ENCODE data around the gene KCNAB1. TPM values are rescaled to one million over a fixed set of nuclear protein-coding genes. Genes with fewer than 3 reads are reported as not detected.
"Not testable (repeated sequence)": the region's sequence is repeated elsewhere in the genome, so short reads cannot be mapped to it uniquely, and the experiment has no call there.

Gene KCNAB1
- total RNA-seq, 2 donors from 2014 or later, result 0.26 TPM; not detected in 1

GRCh38 chr3:156108616-156109015 lies 11.8 kb upstream of the KCNAB1 start:
- Mint-ChIP-seq H3K36me3 (ENCODE audit: low read depth) (no peaks in the 10 kb centered on the region), H3K27ac (no peak overlapping the region), H3K4me3 (no peak overlapping the region), H3K27me3 (peaks cover 56% of the 10 kb centered on the region), H3K4me1 (peaks cover 4% of the 10 kb centered on the region)
- DNase-seq (no peak), ATAC-seq (no peak)
- H3K9me3 ChIP-seq (ENCODE audit: control insufficient read depth, low read length, poor library complexity, severe bottlenecking), result no peaks in the 10 kb centered on the region

DNA sequence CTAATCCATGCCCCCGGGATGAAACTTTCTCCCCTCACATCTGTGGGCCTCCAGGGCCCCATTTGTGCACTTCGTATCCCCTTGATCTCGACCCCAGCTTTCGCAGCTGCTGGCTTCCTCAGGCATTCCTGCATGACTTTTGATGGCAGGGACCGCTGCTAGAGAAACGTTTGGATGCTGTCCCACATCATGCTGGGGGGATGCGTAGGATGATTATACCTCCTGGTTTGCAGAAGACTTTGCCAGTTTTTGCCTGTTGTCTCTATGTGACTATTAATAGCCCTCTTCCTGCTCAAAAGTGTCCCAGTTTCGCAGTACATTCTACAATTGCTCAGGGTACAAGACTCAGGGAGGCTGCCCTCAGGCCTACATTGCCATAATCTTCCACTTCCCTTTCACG lies 10.4 kb upstream of the KCNAB1 start:
- H3K9me3 ChIP-seq (ENCODE audit: control insufficient read depth, low read length, poor library complexity, severe bottlenecking), result no peaks in the 10 kb centered on the region
- DNase-seq (no peak), ATAC-seq (no peak)
- H3K4me3 Mint-ChIP-seq, result no peak overlapping the region
- H3K36me3 Mint-ChIP-seq (ENCODE audit: low read depth), result no peaks in the 10 kb centered on the region
- H3K27me3 Mint-ChIP-seq, result peaks cover 52% of the 10 kb centered on the region
- H3K27ac Mint-ChIP-seq, result no peak overlapping the region
- peaks cover 2% of the 10 kb centered on the region for H3K4me1 Mint-ChIP-seq

GRCh38 chr3:156126467-156126866 lies 6.1 kb downstream of the KCNAB1 start:
- no peak overlapping the region for H3K4me3 Mint-ChIP-seq

DNA sequence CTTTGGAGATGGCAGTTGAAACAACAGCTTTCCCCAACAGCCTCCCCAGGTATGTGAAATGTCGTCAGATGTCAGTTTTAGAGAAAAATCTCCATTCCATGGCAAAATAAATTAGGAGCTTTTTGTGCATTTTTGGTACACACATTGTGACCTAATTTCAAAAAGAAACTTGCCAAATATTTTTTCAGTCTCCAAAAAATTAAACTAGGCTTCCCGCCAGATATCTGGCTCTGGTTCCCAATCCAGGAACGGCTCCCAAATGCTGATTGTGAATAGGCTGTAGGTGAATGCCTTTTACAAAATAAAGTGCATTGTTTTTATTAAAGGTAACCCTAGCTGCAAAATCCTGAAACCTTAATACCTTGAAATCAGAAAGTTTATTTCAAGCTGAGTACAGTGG lies 10.9 kb downstream of the KCNAB1 start:
- H3K4me3 Mint-ChIP-seq, result no peak overlapping the region
- H3K4me1 Mint-ChIP-seq, result peaks cover under 1% of the 10 kb centered on the region
- H3K36me3 Mint-ChIP-seq (ENCODE audit: low read depth), result no peaks in the 10 kb centered on the region
- ATAC-seq (no peak), DNase-seq (no peak)
- no peak overlapping the region for H3K27ac Mint-ChIP-seq
- H3K27me3 Mint-ChIP-seq, result peaks cover 64% of the 10 kb centered on the region
- H3K9me3 ChIP-seq (ENCODE audit: control insufficient read depth, low read length, poor library complexity, severe bottlenecking), result no peaks in the 10 kb centered on the region

More at GRCh38 chr3:156126467-156126866, 6.1 kb downstream of the KCNAB1 start:
- ATAC-seq, result no peak
- Mint-ChIP-seq H3K4me1 (peaks cover 6% of the 10 kb centered on the region), H3K36me3 (ENCODE audit: low read depth) (no peaks in the 10 kb centered on the region), H3K27ac (no peak overlapping the region), H3K27me3 (peaks cover 46% of the 10 kb centered on the region)
- H3K9me3 ChIP-seq (ENCODE audit: control insufficient read depth, low read length, poor library complexity, severe bottlenecking), result no peaks in the 10 kb centered on the region
- no peak for DNase-seq

- no peak overlapping the region for H3K27ac Mint-ChIP-seq
- no peaks in the 10 kb centered on the region for H3K36me3 Mint-ChIP-seq (ENCODE audit: low read depth)
- peaks cover 69% of the 10 kb centered on the region for H3K27me3 Mint-ChIP-seq
- H3K4me3 Mint-ChIP-seq, result no peak overlapping the region
- ATAC-seq, result no peak
- no peak for DNase-seq
- no peaks in the 10 kb centered on the region for H3K4me1 Mint-ChIP-seq
- no peaks in the 10 kb centered on the region for H3K9me3 ChIP-seq (ENCODE audit: control insufficient read depth, low read length, poor library complexity, severe bottlenecking)
These were observed 11.4 kb downstream of the KCNAB1 start for GRCh38 chr3:156131799-156132198.

- no peak overlapping the region for H3K4me3 Mint-ChIP-seq
- peaks cover 73% of the 10 kb centered on the region for H3K27me3 Mint-ChIP-seq
- ATAC-seq (no peak), DNase-seq (no peak)
- H3K4me1 Mint-ChIP-seq, result no peaks in the 10 kb centered on the region
- no peak overlapping the region for H3K27ac Mint-ChIP-seq
- no peaks in the 10 kb centered on the region for H3K36me3 Mint-ChIP-seq (ENCODE audit: low read depth)
- no peaks in the 10 kb centered on the region for H3K9me3 ChIP-seq (ENCODE audit: control insufficient read depth, low read length, poor library complexity, severe bottlenecking)
These were observed 11.9 kb downstream of the KCNAB1 start for GRCh38 chr3:156132313-156132712.

GRCh38 chr3:156133076-156133475 lies 12.7 kb downstream of the KCNAB1 start:
- H3K4me1 Mint-ChIP-seq, result peaks cover 4% of the 10 kb centered on the region
- H3K9me3 ChIP-seq (ENCODE audit: control insufficient read depth, low read length, poor library complexity, severe bottlenecking), result no peaks in the 10 kb centered on the region
- ATAC-seq (no peak), DNase-seq (no peak)
- no peak overlapping the region for H3K4me3 Mint-ChIP-seq
- peaks cover 3% of the 10 kb centered on the region for H3K36me3 Mint-ChIP-seq (ENCODE audit: low read depth)
- H3K27me3 Mint-ChIP-seq, result peaks cover 71% of the 10 kb centered on the region
- H3K27ac Mint-ChIP-seq, result no peak overlapping the region

GRCh38 chr3:156135921-156136638 lies 15.7 kb downstream of the KCNAB1 start:
- Mint-ChIP-seq H3K4me1 (peaks cover 5% of the 10 kb centered on the region), H3K27ac (no peak overlapping the region), H3K36me3 (ENCODE audit: low read depth) (peaks cover 6% of the 10 kb centered on the region), H3K27me3 (peaks cover 62% of the 10 kb centered on the region), H3K4me3 (no peak overlapping the region)
- H3K9me3 ChIP-seq (ENCODE audit: control insufficient read depth, low read length, poor library complexity, severe bottlenecking), result no peaks in the 10 kb centered on the region
- no peak for ATAC-seq
- DNase-seq, result no peak

- not testable (repeated sequence) for H3K4me1 Mint-ChIP-seq; H3K9me3 ChIP-seq (ENCODE audit: control insufficient read depth, low read length, poor library complexity, severe bottlenecking); H3K4me3 Mint-ChIP-seq; H3K27ac Mint-ChIP-seq; ATAC-seq; DNase-seq; H3K36me3 Mint-ChIP-seq (ENCODE audit: low read depth)
- H3K27me3 Mint-ChIP-seq, result peaks cover 60% of the 10 kb centered on the region
These were observed 17.0 kb downstream of the KCNAB1 start for GRCh38 chr3:156137397-156137796.

DNA sequence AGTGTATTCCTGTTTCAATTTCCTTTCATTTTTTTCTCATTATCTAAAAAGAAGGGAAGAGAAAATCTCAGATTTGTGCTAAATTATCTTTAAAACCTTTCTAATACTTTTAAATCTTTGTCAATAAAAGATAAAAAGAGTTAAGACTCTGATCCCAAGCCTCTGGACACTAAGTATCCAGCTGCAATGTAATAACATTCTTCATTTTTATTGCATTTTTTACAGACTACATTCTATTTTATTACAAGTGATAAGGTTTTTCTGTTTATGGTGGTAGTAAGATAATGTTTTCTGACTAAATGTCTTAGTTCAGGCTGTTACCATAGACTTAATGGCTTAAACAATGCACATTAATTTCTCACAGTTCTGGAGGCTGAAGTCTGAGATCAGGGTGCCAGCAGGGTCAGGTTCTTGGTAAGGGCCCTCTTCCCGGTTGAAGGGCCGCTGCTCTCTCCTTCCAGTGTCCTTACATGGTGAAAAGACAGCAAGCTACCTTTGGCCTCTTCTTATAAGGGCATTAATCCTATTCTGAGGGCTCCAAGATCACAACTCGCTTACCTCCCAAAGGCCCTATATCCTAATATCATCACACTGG lies 19.7 kb downstream of the KCNAB1 start:
- peaks cover 62% of the 10 kb centered on the region for H3K27me3 Mint-ChIP-seq
- no peak overlapping the region for H3K4me3 Mint-ChIP-seq
- peaks cover 5% of the 10 kb centered on the region for H3K4me1 Mint-ChIP-seq
- DNase-seq (no peak), ATAC-seq (no peak)
- peaks cover 6% of the 10 kb centered on the region for H3K36me3 Mint-ChIP-seq (ENCODE audit: low read depth)
- H3K27ac Mint-ChIP-seq, result no peak overlapping the region
- H3K9me3 ChIP-seq (ENCODE audit: control insufficient read depth, low read length, poor library complexity, severe bottlenecking), result no peaks in the 10 kb centered on the region

GRCh38 chr3:156142702-156143101 lies 22.3 kb downstream of the KCNAB1 start:
- ATAC-seq, result no peak
- Mint-ChIP-seq H3K4me3 (no peak overlapping the region), H3K27me3 (peaks cover 61% of the 10 kb centered on the region), H3K4me1 (peaks cover 5% of the 10 kb centered on the region), H3K27ac (no peak overlapping the region), H3K36me3 (ENCODE audit: low read depth) (peaks cover 6% of the 10 kb centered on the region)
- H3K9me3 ChIP-seq (ENCODE audit: control insufficient read depth, low read length, poor library complexity, severe bottlenecking), result no peaks in the 10 kb centered on the region
- no peak for DNase-seq

DNA sequence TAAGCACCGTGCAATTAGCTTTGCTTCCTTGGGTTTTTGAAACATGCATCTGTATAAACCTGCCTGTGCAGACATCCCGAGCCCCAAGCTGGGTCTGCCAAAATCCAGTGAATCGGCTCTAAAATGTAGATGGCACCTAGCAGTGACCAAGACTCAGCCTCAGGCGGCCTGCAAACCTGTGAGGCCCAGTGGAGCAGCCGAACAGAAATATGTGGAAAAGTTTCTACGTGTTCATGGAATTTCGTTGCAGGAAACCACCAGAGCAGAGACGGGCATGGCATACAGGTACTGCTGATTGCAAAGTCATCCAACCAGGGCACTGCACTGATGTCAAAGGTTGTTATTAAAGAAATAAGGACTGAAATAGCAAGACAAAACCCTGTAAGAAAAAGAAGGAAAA lies 22.8 kb downstream of the KCNAB1 start:
- peaks cover 3% of the 10 kb centered on the region for H3K36me3 Mint-ChIP-seq (ENCODE audit: low read depth)
- no peak overlapping the region for H3K27ac Mint-ChIP-seq
- no peak overlapping the region for H3K4me3 Mint-ChIP-seq
- ATAC-seq, result no peak
- H3K4me1 Mint-ChIP-seq, result peaks cover 2% of the 10 kb centered on the region
- DNase-seq, result no peak
- H3K9me3 ChIP-seq (ENCODE audit: control insufficient read depth, low read length, poor library complexity, severe bottlenecking), result no peaks in the 10 kb centered on the region
- peaks cover 57% of the 10 kb centered on the region for H3K27me3 Mint-ChIP-seq

GRCh38 chr3:156144060-156144459 lies 23.7 kb downstream of the KCNAB1 start:
- no peaks in the 10 kb centered on the region for H3K9me3 ChIP-seq (ENCODE audit: control insufficient read depth, low read length, poor library complexity, severe bottlenecking)
- DNase-seq, result no peak
- no peak for ATAC-seq
- Mint-ChIP-seq H3K27me3 (peaks cover 49% of the 10 kb centered on the region), H3K4me3 (no peak overlapping the region), H3K4me1 (peaks cover 4% of the 10 kb centered on the region), H3K27ac (no peak overlapping the region), H3K36me3 (ENCODE audit: low read depth) (peaks cover 3% of the 10 kb centered on the region)

- Mint-ChIP-seq H3K4me3 (no peak overlapping the region), H3K4me1 (peaks cover 4% of the 10 kb centered on the region), H3K27ac (no peak overlapping the region), H3K27me3 (peaks cover 43% of the 10 kb centered on the region), H3K36me3 (ENCODE audit: low read depth) (no peaks in the 10 kb centered on the region)
- DNase-seq (no peak), ATAC-seq (no peak)
- no peaks in the 10 kb centered on the region for H3K9me3 ChIP-seq (ENCODE audit: control insufficient read depth, low read length, poor library complexity, severe bottlenecking)
These were observed 25.5 kb downstream of the KCNAB1 start for GRCh38 chr3:156145866-156146265.
